Measurements from ENCODE around the gene NETO2.
"Not testable (repeated sequence)": the region's sequence is repeated elsewhere in the genome, so short reads cannot be mapped to it uniquely, and the experiment has no call there.

Gene NETO2, protein sequence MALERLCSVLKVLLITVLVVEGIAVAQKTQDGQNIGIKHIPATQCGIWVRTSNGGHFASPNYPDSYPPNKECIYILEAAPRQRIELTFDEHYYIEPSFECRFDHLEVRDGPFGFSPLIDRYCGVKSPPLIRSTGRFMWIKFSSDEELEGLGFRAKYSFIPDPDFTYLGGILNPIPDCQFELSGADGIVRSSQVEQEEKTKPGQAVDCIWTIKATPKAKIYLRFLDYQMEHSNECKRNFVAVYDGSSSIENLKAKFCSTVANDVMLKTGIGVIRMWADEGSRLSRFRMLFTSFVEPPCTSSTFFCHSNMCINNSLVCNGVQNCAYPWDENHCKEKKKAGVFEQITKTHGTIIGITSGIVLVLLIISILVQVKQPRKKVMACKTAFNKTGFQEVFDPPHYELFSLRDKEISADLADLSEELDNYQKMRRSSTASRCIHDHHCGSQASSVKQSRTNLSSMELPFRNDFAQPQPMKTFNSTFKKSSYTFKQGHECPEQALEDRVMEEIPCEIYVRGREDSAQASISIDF

DNA sequence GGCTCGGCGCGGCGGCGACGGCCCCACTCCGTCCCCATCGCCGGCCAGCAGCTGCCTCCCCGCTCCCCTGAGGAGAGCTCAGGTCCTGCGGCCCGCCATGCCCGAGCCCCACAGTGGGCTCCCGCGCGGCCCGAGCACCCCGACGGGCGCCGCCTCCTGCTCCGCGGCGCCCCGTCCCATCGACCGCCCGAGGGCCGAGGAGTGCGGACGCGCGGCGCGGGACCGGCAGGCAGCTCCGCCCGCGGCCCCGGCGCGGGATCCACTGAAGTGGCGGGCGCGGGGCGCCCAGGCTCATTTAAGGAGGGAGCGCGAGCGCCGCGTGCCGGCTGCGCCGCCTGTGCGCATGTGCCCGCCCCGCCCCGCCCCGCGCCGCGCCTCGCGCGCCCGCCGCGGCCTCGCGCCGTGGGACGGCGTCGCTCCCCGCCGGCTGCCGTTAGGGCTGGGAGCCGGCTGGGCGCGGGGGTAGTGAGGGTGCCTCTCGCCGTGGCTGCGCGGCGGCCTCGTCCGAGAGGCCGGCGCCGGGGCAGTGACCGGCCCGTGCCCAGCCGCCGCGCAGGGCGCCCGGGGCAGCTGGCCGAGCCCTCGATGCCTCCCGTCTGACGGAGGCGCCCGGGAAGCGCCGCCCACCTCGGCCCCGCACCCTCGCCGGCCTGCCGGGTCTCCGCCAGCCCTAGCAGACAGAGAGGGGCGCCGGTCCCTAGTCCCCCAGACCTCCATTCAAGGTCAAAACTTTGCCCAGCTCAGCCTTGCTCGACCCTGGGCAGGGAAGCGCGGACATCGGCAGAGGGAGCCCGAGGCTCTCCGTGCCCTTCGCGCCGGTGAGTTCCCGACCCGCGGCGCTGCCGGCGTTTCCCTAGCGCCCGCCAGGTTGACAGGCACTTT, at the start of gene NETO2:
Gene NETO2, minus strand, starts transcription at position 269 of the 882 bp plus-strand sequence. CDS start 333 bp downstream, outside the sequence.
- DNase-seq (ENCODE audit: low read depth in 4 of 4, low spot score in 1 of 4) = peak; percentile 16 to 55 (median 40)

GRCh38 chr16:47182318-47182717, 38.6 kb upstream of the NETO2 start:
- DNase-seq (ENCODE audit: low read depth in 4 of 4, low spot score in 1 of 4) = no peak

GRCh38 chr16:47181066-47181465, 37.3 kb upstream of the NETO2 start:
- DNase-seq (ENCODE audit: low read depth in 4 of 4, low spot score in 1 of 4) = not testable (repeated sequence)

GRCh38 chr16:47180073-47180472, 36.3 kb upstream of the NETO2 start:
- no peak for DNase-seq (ENCODE audit: low read depth in 4 of 4, low spot score in 1 of 4)

DNA sequence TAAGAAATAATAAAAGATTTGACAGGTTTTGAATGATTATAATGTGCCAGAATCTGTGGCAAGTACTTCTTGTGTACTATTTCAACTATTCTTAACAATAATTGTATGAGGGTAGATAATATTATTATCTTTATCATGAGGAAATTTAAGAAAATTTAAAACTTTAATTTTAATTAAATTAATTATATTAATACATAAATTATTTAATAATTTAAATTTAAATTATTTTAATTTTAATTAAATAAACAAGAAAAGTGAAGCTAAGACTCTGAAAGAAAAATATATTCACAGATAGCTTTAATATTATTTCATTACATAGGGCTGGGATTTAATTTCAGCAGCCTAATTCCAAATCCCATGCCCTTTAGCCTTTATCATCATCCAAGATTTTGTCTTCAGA, 31.4 kb upstream of the NETO2 start:
- DNase-seq (ENCODE audit: low read depth in 4 of 4, low spot score in 1 of 4) = no peak

- no peak for DNase-seq (ENCODE audit: low read depth in 4 of 4, low spot score in 1 of 4)
Measured at GRCh38 chr16:47162670-47163420, 19.1 kb upstream of the NETO2 start.

- no peak for DNase-seq (ENCODE audit: low read depth in 4 of 4, low spot score in 1 of 4)
Measured at GRCh38 chr16:47161464-47161863, 17.7 kb upstream of the NETO2 start.

DNA sequence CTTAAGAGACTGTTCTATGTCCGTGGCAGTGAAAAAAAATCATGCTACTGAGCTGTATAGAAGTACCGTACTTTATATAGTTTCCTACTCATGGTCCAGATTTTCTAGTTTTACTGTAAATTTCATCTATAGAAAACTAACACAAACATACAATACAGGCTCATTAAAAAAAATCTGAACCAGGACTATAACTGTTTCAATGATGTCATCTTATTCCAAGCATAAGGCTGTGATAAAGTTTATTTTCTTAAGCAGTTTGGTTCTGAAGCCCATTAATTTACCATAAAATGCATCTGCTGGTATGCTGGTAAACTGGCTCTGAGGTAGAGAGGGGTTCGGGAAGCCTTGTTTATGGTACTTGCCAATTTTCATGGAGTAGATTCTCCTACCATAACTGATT, 16.7 kb upstream of the NETO2 start:
- DNase-seq (ENCODE audit: low read depth in 4 of 4, low spot score in 1 of 4) = no peak

DNA sequence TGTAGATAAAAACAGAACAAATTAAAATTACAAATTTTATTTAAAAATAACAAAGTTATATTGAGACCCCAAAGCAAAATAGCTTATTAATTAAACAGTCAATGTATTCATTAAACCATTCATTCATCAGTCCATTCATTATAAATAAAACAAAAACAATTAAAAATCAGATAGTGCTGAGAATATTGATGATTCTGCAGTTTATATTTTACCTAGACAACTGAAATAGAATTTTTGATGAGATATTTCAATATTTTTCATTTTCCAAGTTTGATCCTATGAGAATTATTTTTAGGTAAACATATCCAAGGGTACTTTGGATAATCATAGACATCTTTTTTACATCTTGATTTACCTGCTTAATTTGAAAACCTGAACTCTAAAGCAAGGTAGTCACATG, 15.2 kb upstream of the NETO2 start:
- no peak for DNase-seq (ENCODE audit: low read depth in 4 of 4, low spot score in 1 of 4)

DNA sequence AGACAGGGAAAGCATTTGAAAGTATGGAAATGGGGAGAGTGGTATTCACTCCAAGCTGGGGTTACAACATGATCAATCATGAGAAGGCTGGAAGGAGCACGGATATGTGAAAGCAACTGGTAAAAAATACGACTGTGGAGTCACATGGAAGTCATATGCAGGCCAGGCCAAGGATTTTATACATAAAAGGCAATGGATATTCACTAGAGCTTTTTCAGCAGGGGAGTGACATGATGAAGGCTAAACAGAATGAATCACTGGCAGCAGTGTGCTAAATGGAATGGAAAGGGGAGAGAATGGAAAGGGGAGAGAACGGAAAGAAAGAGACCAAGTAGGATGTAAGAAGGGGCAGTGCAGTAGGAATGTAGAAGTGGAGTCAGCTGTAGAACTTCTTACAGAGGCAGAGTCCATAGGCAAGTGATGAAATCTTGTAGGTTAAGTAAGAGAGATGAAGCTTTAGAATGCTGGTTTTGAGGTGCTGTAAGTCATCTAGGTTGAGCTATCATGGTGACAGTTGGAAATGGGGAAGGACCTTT, 13.0 kb upstream of the NETO2 start:
- DNase-seq (ENCODE audit: low read depth in 4 of 4, low spot score in 1 of 4) = no peak

DNA sequence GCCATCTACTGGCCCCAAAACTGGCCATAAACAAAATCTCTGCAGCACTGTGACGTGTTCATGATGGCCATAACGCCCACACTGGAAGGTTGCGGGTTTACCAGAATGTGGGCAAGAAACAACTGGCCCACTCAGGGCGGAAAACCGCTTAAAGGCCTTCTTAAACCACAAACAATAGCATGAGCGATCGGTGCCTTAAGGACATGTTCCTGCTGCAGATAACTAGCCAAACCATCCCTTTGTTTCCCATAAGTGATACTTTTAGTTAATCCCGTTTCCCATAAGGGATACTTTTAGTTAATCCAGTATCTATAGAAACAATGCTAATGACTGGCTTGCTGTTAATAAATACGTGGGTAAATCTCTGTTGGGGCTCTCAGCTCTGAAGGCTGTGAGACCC, 8.8 kb upstream of the NETO2 start:
- not testable (repeated sequence) for DNase-seq (ENCODE audit: low read depth in 4 of 4, low spot score in 1 of 4)

DNA sequence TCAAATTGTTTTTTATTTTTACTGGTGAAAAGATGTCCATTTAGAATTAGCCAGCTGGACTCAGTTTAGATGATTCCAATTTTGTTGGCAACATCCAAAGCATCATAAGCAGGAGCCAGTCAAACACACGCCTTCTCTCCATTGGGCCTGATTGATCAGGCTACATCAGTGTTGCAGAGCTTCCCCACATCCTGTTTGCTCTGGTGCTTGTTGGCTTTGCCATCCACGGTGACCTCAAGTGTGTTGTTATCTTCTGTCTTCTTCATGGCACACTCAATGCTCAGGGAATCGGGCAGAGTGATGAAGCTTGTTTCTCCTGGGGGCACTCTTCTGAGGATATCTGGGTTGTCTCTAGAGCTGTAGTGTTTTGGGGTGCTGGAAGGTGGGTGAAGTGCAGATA, 6.3 kb upstream of the NETO2 start:
- no peak for DNase-seq (ENCODE audit: low read depth in 4 of 4, low spot score in 1 of 4)

DNA sequence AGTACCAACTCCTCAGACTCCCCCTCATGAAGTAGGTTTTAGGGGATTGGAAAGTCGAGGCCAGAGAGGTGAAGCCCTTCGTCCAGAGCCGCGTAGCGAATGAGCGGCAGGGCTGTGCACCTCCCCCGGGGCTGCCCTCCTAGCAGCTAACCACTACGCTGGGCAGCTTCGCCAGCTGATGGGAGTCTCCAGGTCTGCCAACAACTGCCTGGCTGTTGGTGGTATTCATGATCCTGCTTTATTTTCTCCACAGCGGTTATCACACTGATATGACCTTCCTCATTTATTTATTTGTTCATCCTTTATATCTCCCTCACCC, 773 bp upstream of the NETO2 start:
- no peak for DNase-seq (ENCODE audit: low read depth in 4 of 4, low spot score in 1 of 4)

DNA sequence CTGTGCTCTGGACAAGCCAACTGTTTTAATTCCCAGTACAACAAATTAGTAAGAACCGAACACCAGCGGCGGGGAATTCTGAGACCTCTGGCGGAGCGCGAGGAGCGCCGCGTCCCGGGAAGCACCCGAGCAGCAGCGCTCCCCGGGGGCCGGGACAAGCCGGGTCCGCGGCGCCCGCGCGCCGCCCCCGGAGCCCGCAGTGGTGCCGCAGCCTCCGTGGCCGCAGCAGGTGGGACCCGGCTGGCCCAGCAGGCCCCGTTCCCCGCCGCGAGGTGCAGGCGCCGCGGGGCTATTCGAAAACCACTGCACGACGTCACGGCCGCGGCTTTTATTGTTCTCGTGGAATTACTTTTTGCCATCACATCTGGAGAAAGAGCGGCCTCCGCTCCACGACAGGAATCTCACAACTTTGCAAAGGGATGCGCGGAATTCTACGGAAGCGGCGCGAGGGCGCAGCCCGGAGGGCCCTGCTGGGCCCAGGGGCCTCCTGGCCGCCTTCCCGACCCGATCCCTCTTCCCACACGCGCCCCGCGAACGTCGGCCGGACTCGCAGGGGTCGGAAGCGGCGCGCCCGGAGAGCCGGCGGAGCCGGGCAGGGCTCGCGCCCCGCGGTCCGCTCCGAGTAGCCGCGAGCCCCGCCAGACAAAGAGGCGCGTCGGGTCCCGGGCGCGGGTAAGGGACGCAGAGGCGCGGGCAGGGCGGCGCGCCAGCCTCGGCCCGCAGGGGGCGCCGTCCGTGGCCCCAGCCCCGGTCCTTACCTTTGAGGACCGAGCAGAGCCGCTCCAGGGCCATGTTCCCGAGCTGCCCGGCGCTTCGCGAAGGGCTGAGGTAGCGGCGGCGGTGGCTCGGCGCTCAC, 696 bp downstream of the NETO2 start:
- peak; percentile 21 to 61 (median 42) for DNase-seq (ENCODE audit: low read depth in 4 of 4, low spot score in 1 of 4)

DNA sequence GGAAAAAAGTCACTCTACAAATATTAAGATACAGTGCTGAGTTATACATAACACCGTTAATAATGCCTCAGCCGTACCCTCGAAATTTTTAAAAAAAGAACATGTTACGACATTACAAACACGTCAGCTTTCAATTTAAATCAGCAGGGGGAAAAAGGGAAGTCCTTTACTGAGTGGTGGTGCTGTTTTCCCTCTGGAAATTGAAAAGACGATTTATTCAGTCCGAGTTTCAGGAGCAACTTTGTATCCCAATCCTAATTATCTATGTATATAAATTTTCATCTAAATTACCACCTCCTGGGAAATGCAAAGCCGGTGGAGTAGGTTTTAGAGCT, 1.3 kb downstream of the NETO2 start:
- no peak for DNase-seq (ENCODE audit: low read depth in 4 of 4, low spot score in 1 of 4)

- peak; percentile 51 to 75 (median 64) for DNase-seq (ENCODE audit: low read depth in 4 of 4, low spot score in 1 of 4)
Measured at GRCh38 chr16:47141773-47142485, 1.8 kb downstream of the NETO2 start.

DNA sequence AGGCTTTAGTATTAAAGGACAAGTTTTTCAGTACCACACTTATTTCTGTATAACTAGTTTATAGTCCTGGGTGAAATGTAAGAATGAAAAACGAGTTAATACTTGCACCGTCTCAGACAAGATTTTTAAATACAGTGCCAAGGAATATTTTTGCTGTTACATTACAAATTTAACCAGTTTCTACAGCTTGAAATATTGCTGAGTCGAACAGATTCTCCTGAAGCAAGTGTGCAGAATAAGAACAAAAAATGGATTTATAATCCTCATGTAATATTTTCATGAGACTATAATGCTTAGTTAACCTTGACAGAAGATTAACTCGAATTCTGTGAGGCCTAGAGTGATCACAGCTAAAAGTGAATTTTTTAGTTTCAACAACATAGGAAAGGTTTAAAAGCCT, 3.1 kb downstream of the NETO2 start:
- DNase-seq (ENCODE audit: low read depth in 4 of 4, low spot score in 1 of 4) = no peak

GRCh38 chr16:47139561-47140185, 4.1 kb downstream of the NETO2 start:
- DNase-seq (ENCODE audit: low read depth in 4 of 4, low spot score in 1 of 4) = no peak

DNA sequence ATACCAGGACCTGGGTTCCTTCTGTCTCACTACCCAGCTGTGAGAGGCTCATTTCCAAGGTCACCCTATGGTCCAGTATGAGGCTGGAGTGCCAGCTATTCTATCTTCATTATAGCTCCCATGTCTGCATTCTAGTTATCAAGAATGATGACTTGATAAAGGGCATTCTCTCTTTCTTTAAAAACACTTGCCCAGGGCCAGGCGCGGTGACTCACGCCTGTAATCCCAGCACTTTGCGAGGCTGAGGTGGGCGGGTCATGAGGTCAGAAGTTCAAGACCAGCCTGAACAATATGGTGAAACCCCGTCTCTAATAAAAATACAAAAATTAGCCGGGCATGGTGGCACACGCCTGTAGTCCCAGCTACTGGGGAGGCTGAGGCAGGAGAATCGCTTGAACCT, 5.8 kb downstream of the NETO2 start:
- DNase-seq (ENCODE audit: low read depth in 4 of 4, low spot score in 1 of 4) = not testable (repeated sequence)

Data from stimulated activated CD4-positive, alpha-beta T cell treated with anti-CD3 and anti-CD28 coated beads, Interleukin-1b, Interleukin-23, amount 100 ng/mL, for 24 hours (primary cell).